Astrocyte (in vitro differentiated cells and primary cell): ENCODE measurements around the gene SRP72. TPM values are rescaled to one million over a fixed set of nuclear protein-coding genes. Genes with fewer than 3 reads are reported as not detected.
"Not testable (repeated sequence)": the region's sequence is repeated elsewhere in the genome, so short reads cannot be mapped to it uniquely, and the experiment has no call there.

Experiments
- DNase-seq: peaks from one replicate; pipeline ENCODE4 v3.0.0-alpha.2; 2010; ENCODE audit warnings: low read depth
- FAIRE-seq: peaks from 2 replicates; lab custom pipeline; 2011; peaks lifted over from hg19 to GRCh38; lab: Jason Lieb, UNC
- H2AFZ ChIP-seq: 2 replicates; pipeline ENCODE4 v1.6.0; 2012; ENCODE audit warnings: low read depth, low read length, inconsistent platforms
- H3K27ac ChIP-seq: 2 replicates; pipeline ENCODE4 v1.5.1; 2011; ENCODE audit warnings: low read depth, low read length, inconsistent platforms
- H3K27me3 ChIP-seq: 2 replicates; pipeline ENCODE4 v1.6.0; 2011; ENCODE audit warnings: low read length, inconsistent platforms; ENCODE audit not compliant: insufficient read depth
- H3K36me3 ChIP-seq: 2 replicates; pipeline ENCODE4 v1.5.1; 2011; ENCODE audit warnings: low read length, inconsistent platforms; ENCODE audit not compliant: insufficient read depth
- H3K4me1 ChIP-seq: 2 replicates; pipeline ENCODE4 v1.5.1; 2011; ENCODE audit warnings: low read length, inconsistent platforms; ENCODE audit not compliant: insufficient read depth
- H3K4me2 ChIP-seq: 2 replicates; pipeline ENCODE4 v1.6.0; 2012; ENCODE audit warnings: low read length, inconsistent platforms
- H3K4me3 ChIP-seq: 2 replicates; pipeline ENCODE4 v1.5.1; 2011; ENCODE audit warnings: low read depth, mild to moderate bottlenecking, low read length, inconsistent platforms; ENCODE audit not compliant: insufficient read depth
- H3K79me2 ChIP-seq: 2 replicates; pipeline ENCODE4 v1.6.0; 2012; ENCODE audit warnings: mild to moderate bottlenecking, low read length, inconsistent platforms; ENCODE audit not compliant: insufficient read depth
- H3K9ac ChIP-seq: 2 replicates; pipeline ENCODE4 v1.6.0; 2012; ENCODE audit warnings: mild to moderate bottlenecking, low read length, inconsistent platforms
- H3K9me3 ChIP-seq: 2 replicates; pipeline ENCODE4 v1.5.1; 2012; ENCODE audit warnings: low read depth, mild to moderate bottlenecking, low read length, inconsistent platforms; ENCODE audit not compliant: insufficient read depth
- H4K20me1 ChIP-seq: 2 replicates; pipeline ENCODE4 v1.6.0; 2012; ENCODE audit warnings: low read length, inconsistent platforms; ENCODE audit not compliant: insufficient read depth
- H3K27ac Mint-ChIP-seq: one replicate; pipeline ENCODE4 v1.8.0; 2021; ENCODE audit warnings: mild to moderate bottlenecking, mixed read lengths; ENCODE audit not compliant: unreplicated experiment
- H3K27me3 Mint-ChIP-seq: one replicate; pipeline ENCODE4 v1.8.0; 2021; ENCODE audit warnings: low read depth, mixed read lengths; ENCODE audit not compliant: unreplicated experiment
- H3K36me3 Mint-ChIP-seq: one replicate; pipeline ENCODE4 v1.8.0; 2021; ENCODE audit warnings: low read depth, mixed read lengths; ENCODE audit not compliant: unreplicated experiment
- H3K4me1 Mint-ChIP-seq: one replicate; pipeline ENCODE4 v1.8.0; 2021; ENCODE audit warnings: low read depth, mixed read lengths; ENCODE audit not compliant: unreplicated experiment
- H3K4me3 Mint-ChIP-seq: one replicate; pipeline ENCODE4 v1.8.0; 2021; ENCODE audit warnings: mild to moderate bottlenecking, moderate library complexity, mixed read lengths; ENCODE audit not compliant: unreplicated experiment
- H3K9me3 Mint-ChIP-seq: one replicate; pipeline ENCODE4 v1.8.0; 2021; ENCODE audit warnings: mild to moderate bottlenecking, mixed read lengths; ENCODE audit not compliant: unreplicated experiment
- EZH2 ChIP-seq: IDR thresholded peaks from 2 replicates; pipeline ENCODE4 v1.6.1; 2012; ENCODE audit warnings: mild to moderate bottlenecking, low read length, inconsistent platforms; ENCODE audit not compliant: insufficient read depth
- total RNA-seq: library from RNA; stranded (reverse); gene quantifications from 2 replicates; pipeline ENCODE4 v1.2.1, GENCODE V29; 2021
- TF ChIP-seq, protein P1 (sequence below): IDR thresholded peaks from 2 replicates; pipeline ENCODE4 v1.5.1; 2011; ENCODE audit warnings: low read depth, mild to moderate bottlenecking, inconsistent platforms, low read length, moderate library complexity; ENCODE audit not compliant: insufficient read depth

The SRP72 gene
- total RNA-seq, 1 donor from 2014 or later = 145 TPM

DNA sequence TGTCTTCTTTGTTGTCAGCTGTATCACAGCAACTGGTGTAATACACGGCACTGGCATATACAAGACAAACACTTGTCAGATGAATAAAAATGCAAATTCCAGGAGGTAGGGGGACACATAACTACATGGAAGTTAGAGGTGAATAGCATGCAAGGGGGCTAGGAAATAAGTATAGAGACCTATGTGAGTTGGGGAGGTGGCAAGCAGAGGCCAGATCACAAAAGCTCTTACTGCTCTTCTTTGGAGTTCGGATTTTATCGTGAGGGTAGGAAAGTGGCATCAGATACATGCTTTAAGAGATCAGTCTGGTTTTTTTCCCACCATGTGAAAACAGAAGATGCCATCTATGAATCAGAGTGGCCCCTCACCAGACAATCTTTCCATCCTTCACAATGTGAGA, 2.8 kb upstream of the SRP72 start:
- no peak for TF ChIP-seq EZH2
- Histone ChIP-seq H3K4me1 (peaks cover 11% of the 10 kb centered on the region), H3K27ac (no peak overlapping the region), H3K9ac (no peak overlapping the region), H4K20me1 (peaks cover 22% of the 10 kb centered on the region), H2AFZ (no peak overlapping the region), H3K27me3 (no peaks in the 10 kb centered on the region), H3K79me2 (peaks cover 61% of the 10 kb centered on the region), H3K4me2 (no peak overlapping the region), H3K36me3 (peaks cover 13% of the 10 kb centered on the region), H3K9me3 (no peaks in the 10 kb centered on the region), H3K4me3 (no peak overlapping the region)
- Mint-ChIP-seq H3K27me3 (no peaks in the 10 kb centered on the region), H3K27ac (no peak overlapping the region), H3K4me3 (peak overlapping the region; percentile 18), H3K36me3 (peaks cover 10% of the 10 kb centered on the region), H3K4me1 (peaks cover 22% of the 10 kb centered on the region), H3K9me3 (no peaks in the 10 kb centered on the region)
- FAIRE-seq (no peak), DNase-seq (no peak)

DNA sequence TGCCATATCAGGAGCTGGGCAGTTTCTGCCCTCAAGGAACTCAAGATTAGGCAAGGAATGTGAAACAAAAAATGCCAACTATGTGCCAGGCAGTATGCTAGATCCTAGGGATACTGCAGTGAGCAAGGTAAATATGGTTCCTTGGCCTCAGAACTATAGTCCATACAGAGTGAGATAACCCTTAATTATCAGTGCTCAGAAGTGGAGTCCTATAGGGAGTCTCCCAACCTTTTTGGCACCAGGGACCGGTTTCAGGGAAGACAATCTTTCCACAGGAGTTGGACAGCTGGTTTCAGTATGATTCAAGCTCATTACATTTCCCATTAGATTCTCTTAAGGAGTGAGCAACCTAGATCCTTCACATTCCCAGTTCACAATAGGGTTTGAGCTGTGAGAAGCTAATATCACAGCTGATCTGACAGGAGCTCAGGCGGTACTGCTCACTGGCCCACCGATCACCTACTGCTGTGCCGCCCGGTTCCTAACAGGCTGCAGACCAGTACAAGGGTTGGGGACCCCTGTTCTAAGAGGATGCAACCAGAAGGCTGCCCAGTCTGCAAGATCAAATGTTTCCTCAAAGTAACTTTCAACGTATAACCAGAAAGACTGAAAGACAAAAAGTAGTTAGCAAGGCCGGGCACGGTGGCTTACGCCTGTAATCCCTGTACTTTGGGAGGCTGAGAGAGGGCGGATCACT, 1.7 kb upstream of the SRP72 start:
- peak overlapping the region; percentile 99 for H3K27ac Mint-ChIP-seq
- peak overlapping the region; percentile 99 for H3K4me2 ChIP-seq
- peaks cover 5% of the 10 kb centered on the region for H3K36me3 Mint-ChIP-seq
- no peaks in the 10 kb centered on the region for H3K27me3 ChIP-seq
- peaks cover 18% of the 10 kb centered on the region for H3K4me1 Mint-ChIP-seq
- H3K4me3 ChIP-seq = peak overlapping the region; percentile 100
- H3K9me3 ChIP-seq = no peaks in the 10 kb centered on the region
- FAIRE-seq (no peak), DNase-seq (peak; percentile 49)
- peak overlapping the region; percentile 97 for H3K4me3 Mint-ChIP-seq
- H3K9ac ChIP-seq = peak overlapping the region; percentile 99
- peak overlapping the region; percentile 95 for H3K27ac ChIP-seq
- H3K27me3 Mint-ChIP-seq = no peaks in the 10 kb centered on the region
- H3K4me1 ChIP-seq = peaks cover 11% of the 10 kb centered on the region
- H3K36me3 ChIP-seq = peaks cover 11% of the 10 kb centered on the region
- H3K79me2 ChIP-seq = peaks cover 72% of the 10 kb centered on the region
- peaks cover 30% of the 10 kb centered on the region for H4K20me1 ChIP-seq
- no peak overlapping the region for H2AFZ ChIP-seq
- no peak for TF ChIP-seq EZH2
- H3K9me3 Mint-ChIP-seq = no peaks in the 10 kb centered on the region

DNA sequence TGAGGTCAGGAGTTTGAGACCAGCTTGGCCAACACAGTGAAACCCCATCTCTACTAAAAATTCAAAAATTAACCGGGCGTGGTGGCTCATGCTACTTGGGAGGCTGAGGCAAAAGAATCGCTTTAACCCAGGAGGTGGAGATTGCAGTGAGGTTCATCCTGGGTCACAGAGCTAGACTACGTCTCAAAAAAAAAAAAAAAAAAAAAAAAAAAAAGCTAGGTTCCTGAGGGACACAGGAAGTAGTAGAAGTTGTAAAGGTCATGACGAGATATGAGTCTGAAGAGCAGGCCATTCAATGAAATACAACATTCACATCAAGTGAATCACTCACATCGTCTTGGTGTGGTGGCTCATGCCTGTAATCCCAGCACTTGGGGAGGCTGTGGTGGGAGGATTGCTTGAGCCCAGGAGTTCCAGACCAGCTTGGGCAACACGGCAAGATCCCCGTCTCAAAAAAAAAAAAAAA, 1.1 kb upstream of the SRP72 start:
- not testable (repeated sequence) for H3K9me3 ChIP-seq, H3K9me3 Mint-ChIP-seq, H3K36me3 Mint-ChIP-seq, H3K27me3 ChIP-seq, H3K27me3 Mint-ChIP-seq, H2AFZ ChIP-seq
- peak; percentile 75 for FAIRE-seq
- H4K20me1 ChIP-seq = peaks cover 33% of the 10 kb centered on the region
- peak; percentile 79 for DNase-seq
- peak overlapping the region; percentile 100 for H3K4me3 ChIP-seq
- peak overlapping the region; percentile 99 for H3K4me2 ChIP-seq
- H3K4me1 ChIP-seq = peaks cover 11% of the 10 kb centered on the region
- Mint-ChIP-seq H3K27ac (peak overlapping the region; percentile 99), H3K4me1 (peaks cover 18% of the 10 kb centered on the region), H3K4me3 (peak overlapping the region; percentile 97)
- peaks cover 78% of the 10 kb centered on the region for H3K79me2 ChIP-seq
- H3K36me3 ChIP-seq = peaks cover 16% of the 10 kb centered on the region
- peak overlapping the region; percentile 95 for H3K27ac ChIP-seq
- H3K9ac ChIP-seq = peak overlapping the region; percentile 99

DNA sequence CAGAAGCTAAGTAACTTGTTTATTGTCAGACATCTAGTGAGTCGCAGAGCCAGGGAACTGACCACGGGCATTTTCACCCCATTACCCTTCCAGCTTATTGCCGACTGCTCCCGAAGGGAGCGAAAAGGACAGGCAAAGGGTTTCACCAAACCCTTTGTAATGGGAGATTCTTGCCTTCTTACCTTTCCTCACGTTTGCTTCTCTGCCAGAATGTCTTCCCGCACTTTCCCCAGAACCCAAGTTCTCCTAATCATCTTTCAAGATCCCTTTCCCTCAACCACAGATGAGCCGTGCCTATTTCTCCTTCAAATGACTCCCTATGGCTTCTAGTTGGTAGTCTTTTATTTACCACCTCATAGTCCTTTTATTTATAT, 520 bp upstream of the SRP72 start:
- H3K4me3 ChIP-seq = peak overlapping the region; percentile 100
- H3K27ac Mint-ChIP-seq = peak overlapping the region; percentile 99
- peaks cover 83% of the 10 kb centered on the region for H3K79me2 ChIP-seq
- peaks cover 18% of the 10 kb centered on the region for H3K4me1 Mint-ChIP-seq
- no peaks in the 10 kb centered on the region for H3K27me3 Mint-ChIP-seq
- peaks cover 22% of the 10 kb centered on the region for H3K36me3 ChIP-seq
- H2AFZ ChIP-seq = peak overlapping the region; percentile 90
- TF ChIP-seq EZH2 = no peak
- TF ChIP-seq, protein P1, sequence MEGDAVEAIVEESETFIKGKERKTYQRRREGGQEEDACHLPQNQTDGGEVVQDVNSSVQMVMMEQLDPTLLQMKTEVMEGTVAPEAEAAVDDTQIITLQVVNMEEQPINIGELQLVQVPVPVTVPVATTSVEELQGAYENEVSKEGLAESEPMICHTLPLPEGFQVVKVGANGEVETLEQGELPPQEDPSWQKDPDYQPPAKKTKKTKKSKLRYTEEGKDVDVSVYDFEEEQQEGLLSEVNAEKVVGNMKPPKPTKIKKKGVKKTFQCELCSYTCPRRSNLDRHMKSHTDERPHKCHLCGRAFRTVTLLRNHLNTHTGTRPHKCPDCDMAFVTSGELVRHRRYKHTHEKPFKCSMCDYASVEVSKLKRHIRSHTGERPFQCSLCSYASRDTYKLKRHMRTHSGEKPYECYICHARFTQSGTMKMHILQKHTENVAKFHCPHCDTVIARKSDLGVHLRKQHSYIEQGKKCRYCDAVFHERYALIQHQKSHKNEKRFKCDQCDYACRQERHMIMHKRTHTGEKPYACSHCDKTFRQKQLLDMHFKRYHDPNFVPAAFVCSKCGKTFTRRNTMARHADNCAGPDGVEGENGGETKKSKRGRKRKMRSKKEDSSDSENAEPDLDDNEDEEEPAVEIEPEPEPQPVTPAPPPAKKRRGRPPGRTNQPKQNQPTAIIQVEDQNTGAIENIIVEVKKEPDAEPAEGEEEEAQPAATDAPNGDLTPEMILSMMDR = no peak
- H3K4me3 Mint-ChIP-seq = peak overlapping the region; percentile 97
- peak overlapping the region; percentile 99 for H3K9ac ChIP-seq
- H3K9me3 ChIP-seq = no peaks in the 10 kb centered on the region
- H4K20me1 ChIP-seq = peaks cover 38% of the 10 kb centered on the region
- DNase-seq = no peak
- H3K27ac ChIP-seq = peak overlapping the region; percentile 95
- H3K4me2 ChIP-seq = peak overlapping the region; percentile 99
- H3K4me1 ChIP-seq = peaks cover 11% of the 10 kb centered on the region
- H3K36me3 Mint-ChIP-seq = peaks cover 5% of the 10 kb centered on the region
- H3K9me3 Mint-ChIP-seq = no peaks in the 10 kb centered on the region
- FAIRE-seq = no peak
- no peaks in the 10 kb centered on the region for H3K27me3 ChIP-seq
